HepG2 (cell line): ENCODE measurements around the gene NFKBIA. TPM values are rescaled to one million over a fixed set of nuclear protein-coding genes. Genes with fewer than 3 reads are reported as not detected.

Experiments
- DNMT3B ChIP-seq: conservative IDR thresholded peaks from 2 replicates; pipeline ENCODE4 v1.6.1; 2016; ENCODE audit warnings: missing biosample characterization, control low read depth
- E2F5 ChIP-seq: sonication (generic); formaldehyde crosslinking; conservative IDR thresholded peaks from 2 replicates; pipeline ENCODE4 v1.4.0; 2020; ENCODE audit warnings: missing genetic modification reagents
- FOXO4 ChIP-seq: sonication (generic); formaldehyde crosslinking; conservative IDR thresholded peaks from 2 replicates; pipeline ENCODE4 v1.8.1; 2023; ENCODE audit warnings: missing genetic modification reagents
- HIVEP1 ChIP-seq: sonication (generic); formaldehyde crosslinking; IDR thresholded peaks from 2 replicates; pipeline ENCODE4 v1.4.0; 2020; ENCODE audit warnings: mild to moderate bottlenecking, missing genetic modification reagents
- HNRNPLL ChIP-seq: fragments of 200-400 bp; formaldehyde crosslinking; IDR thresholded peaks from 2 replicates; pipeline ENCODE4 v1.6.1; 2017; ENCODE audit warnings: mild to moderate bottlenecking, low read depth, low read length; ENCODE audit not compliant: poor library complexity, severe bottlenecking
- MAFK ChIP-seq, 2 experiments: IDR thresholded peaks in 1 of 2; conservative IDR thresholded peaks in 1 of 2; 2 replicates each; pipeline ENCODE4 v1.6.1; 2011; ENCODE audit warnings: improper control_type of control experiment in 2 of 2, low read length in 2 of 2
- NFIC ChIP-seq: IDR thresholded peaks from 2 replicates; pipeline ENCODE4 v1.6.1; 2012; ENCODE audit warnings: mild to moderate bottlenecking, low read length, inconsistent platforms
- PAWR ChIP-seq: sonication (generic); formaldehyde crosslinking; IDR thresholded peaks from 2 replicates; pipeline ENCODE4 v1.4.0; 2020; ENCODE audit warnings: missing genetic modification reagents, mild to moderate bottlenecking, borderline replicate concordance
- SALL1 ChIP-seq: sonication (generic); formaldehyde crosslinking; IDR thresholded peaks from 2 replicates; pipeline ENCODE4 v1.8.0; 2022; ENCODE audit warnings: mild to moderate bottlenecking, missing genetic modification reagents
- SMAD3 ChIP-seq: sonication (generic); formaldehyde crosslinking; IDR thresholded peaks from 2 replicates; pipeline ENCODE4 v1.4.0; 2020; ENCODE audit warnings: missing genetic modification reagents
- SNAI1 ChIP-seq: sonication (generic); formaldehyde crosslinking; IDR thresholded peaks from 2 replicates; pipeline ENCODE4 v1.5.0; 2020; ENCODE audit warnings: mild to moderate bottlenecking, missing genetic modification reagents, borderline replicate concordance
- SSRP1 ChIP-seq: IDR thresholded peaks from 2 replicates; pipeline ENCODE4 v1.6.1; 2016; ENCODE audit warnings: control low read depth
- THRA ChIP-seq: sonication (generic); formaldehyde crosslinking; IDR thresholded peaks from 2 replicates; pipeline ENCODE4 v1.4.0; 2020; ENCODE audit warnings: missing genetic modification reagents, borderline replicate concordance
- ZFX ChIP-seq: sonication (generic); formaldehyde crosslinking; IDR thresholded peaks from 2 replicates; pipeline ENCODE4 v1.4.0; 2020; ENCODE audit warnings: mild to moderate bottlenecking, low read depth, missing genetic modification reagents, moderate library complexity
- ZFY ChIP-seq: sonication (generic); formaldehyde crosslinking; IDR thresholded peaks from 2 replicates; pipeline ENCODE4 v1.4.0; 2020; ENCODE audit warnings: missing genetic modification reagents
- ZNF224 ChIP-seq: sonication (generic); formaldehyde crosslinking; IDR thresholded peaks from 2 replicates; pipeline ENCODE4 v1.5.0; 2020; ENCODE audit warnings: mild to moderate bottlenecking, missing genetic modification reagents
- ZNF235 ChIP-seq: sonication (generic); formaldehyde crosslinking; IDR thresholded peaks from 2 replicates; pipeline ENCODE4 v1.8.1; 2023; ENCODE audit warnings: mild to moderate bottlenecking, missing genetic modification reagents, borderline replicate concordance
- ZNF274 ChIP-seq: sonication (generic); formaldehyde crosslinking; IDR thresholded peaks from 2 replicates; pipeline ENCODE4 v1.5.1; 2020; ENCODE audit warnings: mild to moderate bottlenecking, missing genetic modification reagents
- ZNF441 ChIP-seq: sonication (generic); formaldehyde crosslinking; IDR thresholded peaks from 2 replicates; pipeline ENCODE4 v1.7.0; 2021; ENCODE audit warnings: missing genetic modification reagents, borderline replicate concordance
- ZNF530 ChIP-seq: sonication (generic); formaldehyde crosslinking; IDR thresholded peaks from 2 replicates; pipeline ENCODE4 v1.5.0; 2020; ENCODE audit warnings: low read depth, mild to moderate bottlenecking, missing genetic modification reagents
- ZNF775 ChIP-seq: sonication (generic); formaldehyde crosslinking; IDR thresholded peaks from 2 replicates; pipeline ENCODE4 v1.4.0; 2020; ENCODE audit warnings: missing genetic modification reagents, mild to moderate bottlenecking, moderate library complexity, borderline replicate concordance
- ZSCAN25 ChIP-seq: sonication (generic); formaldehyde crosslinking; IDR thresholded peaks from 2 replicates; pipeline ENCODE4 v1.8.0; 2022; ENCODE audit warnings: mild to moderate bottlenecking, missing genetic modification reagents
- polyA plus RNA-seq, 8 experiments: library from polyadenylated mRNA; depleted of rRNA in 3 of 8; stranded (reverse) in 7 of 8; unstranded in 1 of 8; fragments of >200 nt; fragmentation: Illumina TruSeq in 4 of 8; extraction: Trizol in 4 of 8; gene quantifications; 2 replicates each; pipeline versions ENCODE4 v1.2.1 to v1.2.3, GENCODE V29; 2011 to 2016; ENCODE audit warnings: low read depth in 4 of 8, missing spikeins in 1 of 8, mixed read lengths in 1 of 8; ENCODE audit not compliant: insufficient read depth in 1 of 8
- total RNA-seq, 5 experiments: library from RNA; depleted of rRNA; stranded (reverse); fragments of >200 nt; fragmentation: Illumina TruSeq; extraction: Trizol; gene quantifications; 2 replicates each; pipeline ENCODE4 v1.2.3, GENCODE V29; 2016; ENCODE audit warnings: low read depth in 1 of 5

NFKBIA gene
- total and polyA plus RNA-seq, 2 of the 13 experiments (the other 11 are each of a cell fraction or from before 2014, with no cell fraction given) = 197 to 319 TPM

- no peak; the same call in none of the 2 replicates for TF ChIP-seq SALL1 (CRISPR knock-in tag)
- 0 out of 2 replicates have a peak, but pooled peaks have one; percentile 60 for TF ChIP-seq PAWR (CRISPR knock-in tag)
- TF ChIP-seq E2F5 (CRISPR knock-in tag) = 0 out of 2 replicates have a peak, but pooled peaks have one; percentile 30
- no peak; the same call in 1 of the 2 replicates for TF ChIP-seq ZNF441 (CRISPR knock-in tag)
- TF ChIP-seq ZNF274 (CRISPR knock-in tag) = 0 out of 2 replicates have a peak, but pooled peaks have one; percentile 19
- TF ChIP-seq ZNF775 (CRISPR knock-in tag) = 0 out of 2 replicates have a peak, but pooled peaks have one; percentile 91
- TF ChIP-seq DNMT3B (CRISPR knock-in tag) = no peak
- TF ChIP-seq ZNF530 = no peak
- peak; percentile 97 for TF ChIP-seq ZFX (CRISPR knock-in tag)
- TF ChIP-seq SMAD3 = no peak; the same call in 1 of the 2 replicates
- peak; percentile 59 for TF ChIP-seq HIVEP1
- TF ChIP-seq FOXO4 (CRISPR knock-in tag) = peak; percentile 95; the same call in 1 of the 2 replicates
- no peak for TF ChIP-seq ZNF235 (CRISPR knock-in tag)
- no peak for TF ChIP-seq NFIC
- peak; percentile 27; the same call in 1 of the 2 replicates for TF ChIP-seq THRA (CRISPR knock-in tag)
- no peak for TF ChIP-seq SSRP1
- peak; percentile 76 for TF ChIP-seq ZFY (CRISPR knock-in tag)
- 0 out of 2 replicates have a peak, but pooled peaks have one; percentile 57 for TF ChIP-seq SNAI1
- peak; percentile 87; the same call in 1 of the 2 replicates for TF ChIP-seq ZNF224
- TF ChIP-seq HNRNPLL = peak; percentile 48
- peak; percentile 38; the same call in 1 of the 2 replicates for TF ChIP-seq ZSCAN25 (CRISPR knock-in tag)
- TF ChIP-seq MAFK (conservative IDR thresholded peaks at IDR 0.05 in 1 of 2, IDR thresholded peaks at IDR 0.05 in 1 of 2; ENCODE audit: low read length in 2 of 2) = no peak
Measured at GRCh38 chr14:35385042-35385839, 19.3 kb downstream of the NFKBIA start (continued).
